Esophagus muscularis mucosa (tissue), 3 donors: ENCODE measurements around the gene FOXD4.
"Not testable (repeated sequence)": the region's sequence is repeated elsewhere in the genome, so short reads cannot be mapped to it uniquely, and the experiment has no call there.

ENCODE experiments used
- POLR2AphosphoS5 ChIP-seq, 2 donors: sonication (generic); formaldehyde crosslinking; IDR thresholded peaks; one replicate each; pipeline ENCODE4 v1.6.1; 2017; ENCODE audit warnings: antibody characterized with exemption in 2 of 2
- TF ChIP-seq, protein P1 (sequence below), 3 experiments: fragments of 200-600 bp in 2 of 3; fragments of 450-650 bp in 1 of 3; sonication (generic) in 2 of 3; IDR thresholded peaks; one replicate each; pipeline ENCODE4 v1.5.1; 2017 to 2019; ENCODE audit warnings: antibody characterized with exemption in 3 of 3, mild to moderate bottlenecking in 2 of 3, moderate library complexity in 1 of 3

DNA sequence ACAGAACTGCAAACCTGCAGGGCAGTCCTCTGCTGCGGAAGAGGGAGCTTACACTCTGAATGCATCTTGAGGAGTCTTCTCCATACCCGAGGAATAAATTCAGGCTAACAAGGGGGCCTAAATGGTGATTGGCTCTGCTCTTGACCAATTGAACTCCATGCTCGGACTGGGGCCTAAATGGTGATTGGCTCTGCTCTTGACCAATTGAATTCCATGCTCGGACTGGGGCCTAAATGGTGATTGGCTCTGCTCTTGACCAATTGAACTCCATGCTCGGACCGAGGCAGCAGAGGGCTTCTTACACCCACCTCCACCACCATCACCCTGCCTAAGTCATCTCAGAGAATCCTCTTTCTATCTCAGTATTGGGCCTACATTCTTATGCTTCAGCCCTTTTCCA lies 18.4 kb downstream of the FOXD4 start:
- TF ChIP-seq, protein P1, sequence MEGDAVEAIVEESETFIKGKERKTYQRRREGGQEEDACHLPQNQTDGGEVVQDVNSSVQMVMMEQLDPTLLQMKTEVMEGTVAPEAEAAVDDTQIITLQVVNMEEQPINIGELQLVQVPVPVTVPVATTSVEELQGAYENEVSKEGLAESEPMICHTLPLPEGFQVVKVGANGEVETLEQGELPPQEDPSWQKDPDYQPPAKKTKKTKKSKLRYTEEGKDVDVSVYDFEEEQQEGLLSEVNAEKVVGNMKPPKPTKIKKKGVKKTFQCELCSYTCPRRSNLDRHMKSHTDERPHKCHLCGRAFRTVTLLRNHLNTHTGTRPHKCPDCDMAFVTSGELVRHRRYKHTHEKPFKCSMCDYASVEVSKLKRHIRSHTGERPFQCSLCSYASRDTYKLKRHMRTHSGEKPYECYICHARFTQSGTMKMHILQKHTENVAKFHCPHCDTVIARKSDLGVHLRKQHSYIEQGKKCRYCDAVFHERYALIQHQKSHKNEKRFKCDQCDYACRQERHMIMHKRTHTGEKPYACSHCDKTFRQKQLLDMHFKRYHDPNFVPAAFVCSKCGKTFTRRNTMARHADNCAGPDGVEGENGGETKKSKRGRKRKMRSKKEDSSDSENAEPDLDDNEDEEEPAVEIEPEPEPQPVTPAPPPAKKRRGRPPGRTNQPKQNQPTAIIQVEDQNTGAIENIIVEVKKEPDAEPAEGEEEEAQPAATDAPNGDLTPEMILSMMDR (IDR thresholded peaks at IDR 0.05) = not testable (repeated sequence)
- TF ChIP-seq POLR2AphosphoS5 (IDR thresholded peaks at IDR 0.05) = not testable (repeated sequence)
